IPS-18c (cell line): ENCODE measurements around the gene CRY1.

Experiments
- H3K4me3 ChIP-seq: 2 replicates; pipeline ENCODE4 v1.7.0; 2013; ENCODE audit warnings: low read depth, mild to moderate bottlenecking, low read length, moderate library complexity; ENCODE audit not compliant: insufficient read depth
- H3K9me3 ChIP-seq: one replicate; pipeline ENCODE4 v1.6.1; 2013; ENCODE audit warnings: mild to moderate bottlenecking, low read length, moderate library complexity; ENCODE audit not compliant: control insufficient read depth, insufficient read depth

The CRY1 gene

GRCh38 chr12:106987846-106988245 lies 105.5 kb downstream of the CRY1 start:
- Histone ChIP-seq H3K4me3 (no peak overlapping the region), H3K9me3 (peaks cover 4% of the 10 kb centered on the region)

- H3K9me3 ChIP-seq: peaks cover 4% of the 10 kb centered on the region
Observed at GRCh38 chr12:106986625-106987389, 106.5 kb downstream of the CRY1 start, which contains the start of gene MTERF2. MTERF2 (minus strand) TSS chr12:106987146; CDS start chr12:106978714, 8,432 bp downstream.

GRCh38 chr12:106986135-106986534 lies 107.2 kb downstream of the CRY1 start:
- Histone ChIP-seq H3K4me3 (peak overlapping the region; percentile 82), H3K9me3 (peaks cover 4% of the 10 kb centered on the region)

More at GRCh38 chr12:106986625-106987389, 106.5 kb downstream of the CRY1 start, which contains the start of gene MTERF2:
- peak within 1 kb of the TSS; percentile 82 for H3K4me3 ChIP-seq

- Histone ChIP-seq H3K4me3 (no peak overlapping the region), H3K9me3 (peaks cover 4% of the 10 kb centered on the region)
Observed at GRCh38 chr12:106985479-106985878, 107.9 kb downstream of the CRY1 start.

GRCh38 chr12:106984588-106985137 lies 108.7 kb downstream of the CRY1 start:
- H3K9me3 ChIP-seq: peaks cover 4% of the 10 kb centered on the region
- H3K4me3 ChIP-seq: no peak overlapping the region

GRCh38 chr12:106982229-106982628 lies 111.1 kb downstream of the CRY1 start:
- peaks cover 4% of the 10 kb centered on the region for H3K9me3 ChIP-seq

GRCh38 chr12:106981788-106982187 lies 111.6 kb downstream of the CRY1 start:
- peaks cover 4% of the 10 kb centered on the region for H3K9me3 ChIP-seq
- H3K4me3 ChIP-seq: no peak overlapping the region

More at GRCh38 chr12:106982229-106982628, 111.1 kb downstream of the CRY1 start:
- no peak overlapping the region for H3K4me3 ChIP-seq

GRCh38 chr12:106980944-106981343 lies 112.4 kb downstream of the CRY1 start:
- Histone ChIP-seq H3K9me3 (no peaks in the 10 kb centered on the region), H3K4me3 (no peak overlapping the region)

GRCh38 chr12:106978035-106978800 lies 115.1 kb downstream of the CRY1 start:
- Histone ChIP-seq H3K9me3 (no peaks in the 10 kb centered on the region), H3K4me3 (no peak overlapping the region)

- Histone ChIP-seq H3K9me3 (no peaks in the 10 kb centered on the region), H3K4me3 (no peak overlapping the region)
Observed at GRCh38 chr12:106976668-106977067, 116.7 kb downstream of the CRY1 start.

GRCh38 chr12:106975993-106976658 lies 117.2 kb downstream of the CRY1 start:
- Histone ChIP-seq H3K9me3 (no peaks in the 10 kb centered on the region), H3K4me3 (no peak overlapping the region)

GRCh38 chr12:106975098-106975497 lies 118.3 kb downstream of the CRY1 start:
- H3K4me3 ChIP-seq: no peak overlapping the region
- H3K9me3 ChIP-seq: no peaks in the 10 kb centered on the region

GRCh38 chr12:106974511-106974910 lies 118.8 kb downstream of the CRY1 start:
- H3K9me3 ChIP-seq: no peaks in the 10 kb centered on the region
- H3K4me3 ChIP-seq: no peak overlapping the region

GRCh38 chr12:106973545-106973944 lies 119.8 kb downstream of the CRY1 start:
- no peaks in the 10 kb centered on the region for H3K9me3 ChIP-seq

GRCh38 chr12:106971065-106971464 lies 122.3 kb downstream of the CRY1 start:
- H3K4me3 ChIP-seq: no peak overlapping the region
- no peaks in the 10 kb centered on the region for H3K9me3 ChIP-seq

More at GRCh38 chr12:106973545-106973944, 119.8 kb downstream of the CRY1 start:
- H3K4me3 ChIP-seq: no peak overlapping the region

GRCh38 chr12:106964526-106964925 lies 128.8 kb downstream of the CRY1 start:
- Histone ChIP-seq H3K4me3 (no peak overlapping the region), H3K9me3 (no peaks in the 10 kb centered on the region)

GRCh38 chr12:106962286-106962685 lies 131.1 kb downstream of the CRY1 start:
- H3K4me3 ChIP-seq: no peak overlapping the region
- H3K9me3 ChIP-seq: no peaks in the 10 kb centered on the region
